SK-N-SH (cell line): ENCODE measurements around the gene RNF144B. TPM values are rescaled to one million over a fixed set of nuclear protein-coding genes. Genes with fewer than 3 reads are reported as not detected.

Source experiments
- CTCF ChIA-PET: fragments of 300-600, 350-600 bp; formaldehyde crosslinking; extraction: SDS; loops from one replicate; lab custom pipeline; 2021; lab: Yijun Ruan, JAX
- POLR2A ChIA-PET: fragments of 350-600 bp; sonication (Branson Sonifier 250); formaldehyde crosslinking; extraction: SDS; loops from one replicate; lab custom pipeline; 2020; ENCODE audit warnings: antibody characterized with exemption, inconsistent platforms; lab: Yijun Ruan, JAX
- DNase-seq: peaks from one replicate; pipeline ENCODE4 v3.0.0; 2012
- H2AFZ ChIP-seq: fragments of 200-600 bp; sonication (generic); 2 replicates; pipeline ENCODE4 v1.8.1; 2016; ENCODE audit warnings: antibody characterized with exemption, mild to moderate bottlenecking, low read depth
- H3F3A ChIP-seq: fragments of 200-600 bp; sonication (generic); replicated peaks from 2 replicates; pipeline ENCODE3; 2016; ENCODE audit warnings: antibody characterized with exemption, mild to moderate bottlenecking; ENCODE audit not compliant: insufficient read depth
- H3K27ac ChIP-seq, 2 experiments: fragments of 200-500 bp in 1 of 2; fragments of 200-600 bp in 1 of 2; sonication (Bioruptor generic) in 1 of 2; sonication (generic), shearing (Covaris generic) in 1 of 2; 2 replicates each; pipeline versions ENCODE4 v1.5.1 to v1.6.1; 2014 to 2016; ENCODE audit warnings: low read depth in 2 of 2, inconsistent platforms in 1 of 2, low read length in 1 of 2, mild to moderate bottlenecking in 1 of 2, mixed read lengths in 1 of 2
- H3K27me3 ChIP-seq: fragments of 200-600 bp; sonication (generic), shearing (Covaris generic); 2 replicates; pipeline ENCODE4 v1.6.1; 2016; ENCODE audit warnings: mixed run types; ENCODE audit not compliant: insufficient read depth
- H3K36me3 ChIP-seq, 2 experiments: fragments of 200-500 bp in 1 of 2; fragments of 200-600 bp in 1 of 2; sonication (Bioruptor generic) in 1 of 2; sonication (generic) in 1 of 2; replicated peaks in 1 of 2; 2 replicates each; pipeline versions ENCODE3 to v1.5.1; 2014 to 2016; ENCODE audit warnings: low read length in 1 of 2, mild to moderate bottlenecking in 1 of 2; ENCODE audit not compliant: insufficient read depth in 2 of 2, control insufficient read depth in 1 of 2
- H3K4me1 ChIP-seq, 2 experiments: fragments of 200-500 bp in 1 of 2; fragments of 200-600 bp in 1 of 2; sonication (Bioruptor generic) in 1 of 2; sonication (generic), shearing (Covaris generic) in 1 of 2; 2 replicates each; pipeline versions ENCODE4 v1.5.1 to v1.6.1; 2014 to 2016; ENCODE audit warnings: low read depth in 1 of 2, low read length in 1 of 2, mixed run types in 1 of 2; ENCODE audit not compliant: insufficient read depth in 2 of 2, control insufficient read depth in 1 of 2
- H3K4me2 ChIP-seq: fragments of 200-600 bp; sonication (generic), shearing (Covaris generic); 2 replicates; pipeline ENCODE4 v1.6.1; 2017; ENCODE audit warnings: mixed run types
- H3K4me3 ChIP-seq, 2 experiments: fragments of 200-500 bp in 1 of 2; fragments of 200-600 bp in 1 of 2; sonication (Bioruptor generic) in 1 of 2; sonication (generic), shearing (Covaris generic) in 1 of 2; 2 replicates each; pipeline versions ENCODE4 v1.5.1 to v1.8.1; 2014 to 2016; ENCODE audit warnings: low read depth in 2 of 2, inconsistent platforms in 1 of 2, low read length in 1 of 2, mild to moderate bottlenecking in 1 of 2, mixed read lengths in 1 of 2, moderate library complexity in 1 of 2
- H3K79me2 ChIP-seq: fragments of 200-600 bp; sonication (generic); 2 replicates; pipeline ENCODE4 v1.8.1; 2017; ENCODE audit warnings: mild to moderate bottlenecking; ENCODE audit not compliant: insufficient read depth
- H3K9ac ChIP-seq: fragments of 200-600 bp; sonication (generic); 2 replicates; pipeline ENCODE4 v1.6.1; 2017; ENCODE audit warnings: mixed run types
- H3K9me2 ChIP-seq: fragments of 200-600 bp; sonication (generic); 2 replicates; pipeline ENCODE4 v1.6.1; 2017; ENCODE audit warnings: mixed run types
- H3K9me3 ChIP-seq: fragments of 200-600 bp; sonication (generic); 2 replicates; pipeline ENCODE4 v1.6.1; 2017; ENCODE audit warnings: mixed run types, mild to moderate bottlenecking, moderate library complexity
- H4K20me1 ChIP-seq: fragments of 200-600 bp; sonication (generic); 2 replicates; pipeline ENCODE4 v1.6.1; 2017; ENCODE audit warnings: mild to moderate bottlenecking, mixed run types; ENCODE audit not compliant: insufficient read depth
- CHD2 ChIP-seq: fragments of 150-350 bp; IDR thresholded peaks from 2 replicates; pipeline ENCODE4 v1.6.1; 2018; ENCODE audit warnings: low read length; ENCODE audit not compliant: partially characterized antibody
- CTCF ChIP-seq: fragments of 200-600 bp; sonication (generic); IDR thresholded peaks from 2 replicates; pipeline ENCODE4 v1.6.1; 2017; ENCODE audit warnings: antibody characterized with exemption, mild to moderate bottlenecking, moderate library complexity
- ELF1 ChIP-seq: IDR thresholded peaks from 2 replicates; pipeline ENCODE4 v1.4.0; 2012
- EZH2phosphoT487 ChIP-seq: fragments of 200-600 bp; sonication (generic); IDR thresholded peaks from 2 replicates; pipeline ENCODE4 v1.6.1; 2017; ENCODE audit warnings: low read depth, mixed run types, mild to moderate bottlenecking, antibody characterized with exemption, moderate library complexity, borderline replicate concordance
- RAD21 ChIP-seq: IDR thresholded peaks from 2 replicates; pipeline ENCODE4 v1.6.1; 2012; ENCODE audit warnings: mild to moderate bottlenecking, low read length
- USF1 ChIP-seq: IDR thresholded peaks from 2 replicates; pipeline ENCODE4 v1.4.0; 2012; ENCODE audit warnings: low read depth, borderline replicate concordance
- WGBS: methylation state at CpG from one replicate; pipeline ENCODE4 v1.1.6; 2017; ENCODE audit warnings: low lambda C conversion rate; 5-methylcytosine and 5-hydroxymethylcytosine counted together
- polyA plus RNA-seq, 3 experiments: library from polyadenylated mRNA; depleted of rRNA; stranded (reverse); fragments of >200 nt; gene quantifications; 2 replicates each; pipeline ENCODE4 v1.2.3, GENCODE V29; 2012
- TF ChIP-seq, protein P1 (sequence below): IDR thresholded peaks from 2 replicates; pipeline ENCODE4 v1.4.0; 2012; ENCODE audit warnings: low read depth, borderline replicate concordance

Gene RNF144B
- polyA plus RNA-seq, 1 of the 3 experiments (the other 2 are of a cell fraction) = 1.2 TPM

DNA sequence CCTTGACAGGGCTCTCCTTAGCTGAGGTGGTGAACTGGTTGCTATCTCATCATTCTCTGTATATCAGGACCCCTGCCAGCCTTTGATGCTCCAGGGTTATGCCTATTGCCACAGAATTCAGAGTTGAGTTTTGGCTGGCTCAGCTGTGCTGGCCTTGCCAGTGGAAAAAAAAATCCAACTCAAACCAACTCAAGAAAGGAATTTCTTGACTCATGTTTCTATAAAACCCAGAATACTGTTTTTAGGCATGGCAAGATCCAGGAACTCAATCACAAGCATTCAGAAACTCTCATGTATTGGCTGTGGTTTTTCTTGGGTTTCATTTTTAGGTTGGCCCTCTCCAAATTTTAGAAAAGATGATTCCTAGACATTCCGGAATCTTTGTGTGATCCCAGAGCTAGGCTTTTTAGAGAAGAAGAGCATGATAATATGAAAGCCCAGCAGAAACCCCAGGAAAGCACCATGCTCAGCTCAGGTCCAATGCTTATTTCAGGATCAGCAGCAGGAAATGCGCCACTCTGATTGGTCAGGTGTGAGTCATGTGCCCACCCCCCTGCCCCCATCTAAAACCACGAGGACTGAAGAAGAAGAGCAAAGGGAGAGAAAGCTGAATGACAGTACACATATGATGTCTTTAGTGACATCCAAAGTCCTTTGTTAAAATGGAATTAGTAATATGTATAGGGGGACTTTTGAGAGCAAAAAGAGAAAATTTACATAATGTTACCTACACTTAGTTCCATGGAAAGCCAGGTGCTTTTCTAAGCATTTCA, 122.9 kb downstream of the RNF144B start:
- no peaks in the 10 kb centered on the region for H3F3A ChIP-seq
- no peaks in the 10 kb centered on the region for H3K9me2 ChIP-seq
- no peak overlapping the region for H3K27ac ChIP-seq
- CTCF ChIA-PET = no interaction called here
- H3K9ac ChIP-seq = no peak overlapping the region
- 59% methylated on average over 3 of the region's 3 CpGs for WGBS
- no peak for DNase-seq
- H3K36me3 ChIP-seq = no peaks in the 10 kb centered on the region
- no peak overlapping the region for H2AFZ ChIP-seq
- no peaks in the 10 kb centered on the region for H3K9me3 ChIP-seq
- H3K4me3 ChIP-seq = no peak overlapping the region
- no peaks in the 10 kb centered on the region for H3K79me2 ChIP-seq
- peaks cover 2 to 6% of the 10 kb centered on the region in 2 experiments; a peak in 2 of 4 replicates for H3K4me1 ChIP-seq
- H3K27me3 ChIP-seq = no peaks in the 10 kb centered on the region
- POLR2A ChIA-PET = no interaction called here
- no peaks in the 10 kb centered on the region for H4K20me1 ChIP-seq
- no peak overlapping the region for H3K4me2 ChIP-seq
- TF ChIP-seq, protein P1, sequence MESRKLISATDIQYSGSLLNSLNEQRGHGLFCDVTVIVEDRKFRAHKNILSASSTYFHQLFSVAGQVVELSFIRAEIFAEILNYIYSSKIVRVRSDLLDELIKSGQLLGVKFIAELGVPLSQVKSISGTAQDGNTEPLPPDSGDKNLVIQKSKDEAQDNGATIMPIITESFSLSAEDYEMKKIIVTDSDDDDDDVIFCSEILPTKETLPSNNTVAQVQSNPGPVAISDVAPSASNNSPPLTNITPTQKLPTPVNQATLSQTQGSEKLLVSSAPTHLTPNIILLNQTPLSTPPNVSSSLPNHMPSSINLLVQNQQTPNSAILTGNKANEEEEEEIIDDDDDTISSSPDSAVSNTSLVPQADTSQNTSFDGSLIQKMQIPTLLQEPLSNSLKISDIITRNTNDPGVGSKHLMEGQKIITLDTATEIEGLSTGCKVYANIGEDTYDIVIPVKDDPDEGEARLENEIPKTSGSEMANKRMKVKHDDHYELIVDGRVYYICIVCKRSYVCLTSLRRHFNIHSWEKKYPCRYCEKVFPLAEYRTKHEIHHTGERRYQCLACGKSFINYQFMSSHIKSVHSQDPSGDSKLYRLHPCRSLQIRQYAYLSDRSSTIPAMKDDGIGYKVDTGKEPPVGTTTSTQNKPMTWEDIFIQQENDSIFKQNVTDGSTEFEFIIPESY = no peak
- peak; percentile 56; the same call in 1 of the 2 replicates for TF ChIP-seq USF1
- TF ChIP-seq, all 33 proteins: peak for 1

DNA sequence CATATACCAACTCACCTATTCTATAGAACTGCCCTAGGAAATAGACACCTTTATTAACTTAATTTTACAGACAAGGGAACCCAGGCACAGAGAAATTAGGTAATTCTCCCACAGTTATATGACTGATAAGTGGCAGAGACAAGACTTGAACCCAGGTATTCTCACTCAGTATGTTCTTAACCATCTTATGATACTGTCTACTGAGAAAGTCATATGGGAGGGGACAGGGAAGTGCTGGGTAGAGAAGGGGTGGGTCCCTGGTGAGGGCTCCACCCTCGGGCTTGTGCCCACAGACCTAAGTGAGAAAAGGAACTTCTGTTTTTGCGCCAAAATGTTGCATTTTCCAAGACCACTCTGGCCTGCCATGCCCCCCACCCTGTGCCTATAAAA, 123.5 kb downstream of the RNF144B start:
- no peaks in the 10 kb centered on the region for H3K9me2 ChIP-seq
- H3K27me3 ChIP-seq = no peaks in the 10 kb centered on the region
- ChIA-PET CTCF (no interaction called here), POLR2A (no interaction called here)
- no peak overlapping the region for H3K27ac ChIP-seq
- no peak overlapping the region for H2AFZ ChIP-seq
- 39% methylated on average over 2 of the region's 2 CpGs for WGBS
- no peaks in the 10 kb centered on the region for H3K79me2 ChIP-seq
- no peaks in the 10 kb centered on the region for H3K9me3 ChIP-seq
- no peaks in the 10 kb centered on the region for H4K20me1 ChIP-seq
- no peaks in the 10 kb centered on the region for H3K36me3 ChIP-seq
- H3K9ac ChIP-seq = no peak overlapping the region
- no peak overlapping the region for H3K4me2 ChIP-seq
- H3K4me3 ChIP-seq = no peak overlapping the region
- H3F3A ChIP-seq = no peaks in the 10 kb centered on the region
- no peak for DNase-seq
- H3K4me1 ChIP-seq = peaks cover 2 to 9% of the 10 kb centered on the region in 2 experiments; a peak in 2 of 4 replicates
- TF ChIP-seq CHD2 = no peak

GRCh38 chr6:18511211-18511610, 124.1 kb downstream of the RNF144B start:
- TF ChIP-seq ELF1 = no peak
- no peak for TF ChIP-seq CTCF
- no peak for TF ChIP-seq RAD21
- no peak for TF ChIP-seq EZH2phosphoT487
- H2AFZ ChIP-seq = no peak overlapping the region
- no peak overlapping the region for H3K4me3 ChIP-seq
- H3K9me2 ChIP-seq = no peaks in the 10 kb centered on the region
- H3K9ac ChIP-seq = no peak overlapping the region
- H3F3A ChIP-seq = no peaks in the 10 kb centered on the region
- no peaks in the 10 kb centered on the region for H3K27me3 ChIP-seq
- CTCF ChIA-PET = interaction anchor here (1.0 kb wide), 1 partner anchor 188 kb away, joined by 3 read pairs; no protein-coding TSS in a partner anchor
- H3K9me3 ChIP-seq = no peaks in the 10 kb centered on the region
- H3K36me3 ChIP-seq = no peaks in the 10 kb centered on the region
- no peaks in the 10 kb centered on the region for H3K79me2 ChIP-seq
- no peak overlapping the region for H3K27ac ChIP-seq
- no peak for DNase-seq
- H3K4me1 ChIP-seq = peaks cover 2 to 10% of the 10 kb centered on the region in 2 experiments; a peak in 2 of 4 replicates
- POLR2A ChIA-PET = no interaction called here
- whole genome bisulfite sequencing = 80% methylated on average over 7 of the region's 8 CpGs
- H4K20me1 ChIP-seq = no peaks in the 10 kb centered on the region
- H3K4me2 ChIP-seq = no peak overlapping the region
